Measurements from ENCODE around the gene PLCH1. TPM values are rescaled to one million over a fixed set of nuclear protein-coding genes. Genes with fewer than 3 reads are reported as not detected.

The PLCH1 gene
- total and polyA plus RNA-seq, 10 of the 15 experiments (the other 5 are each of a cell fraction or from before 2014, with no cell fraction given): 0.03 to 0.22 (median 0.04) TPM; not detected in 5

DNA sequence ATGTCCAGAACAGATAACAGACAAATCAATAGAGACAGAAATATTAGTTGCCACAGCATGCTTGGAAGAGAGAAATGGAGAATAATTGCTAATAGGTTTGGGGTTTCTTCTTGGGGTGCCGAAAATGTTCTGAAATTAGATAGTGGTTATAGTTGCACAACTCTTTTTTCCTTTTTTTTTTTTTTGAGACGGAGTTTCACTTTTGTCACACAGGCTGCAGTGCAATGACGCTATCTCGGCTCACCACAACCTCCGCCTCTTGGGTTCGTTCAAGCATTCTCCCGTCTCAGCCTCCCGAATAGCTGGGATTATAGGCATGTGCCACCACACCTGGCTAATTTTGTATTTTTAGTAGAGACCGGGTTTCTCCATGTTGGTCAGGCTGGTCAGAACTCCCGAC, 163.3 kb downstream of the PLCH1 start:
- POLR2A ChIA-PET: no interaction called here
- in situ Hi-C loops (cut with MboI) (no loop called here), intact Hi-C loops (cut with micrococcal nuclease; ENCODE audit: unreplicated experiment) (no loop called here)
- Histone ChIP-seq H3K4me3 (no peak overlapping the region), H3K4me2 (ENCODE audit: control insufficient read depth, insufficient read depth) (no peak overlapping the region), H3K27ac (ENCODE audit: control insufficient read depth, insufficient read depth) (no peak overlapping the region), H3K27me3 (replicated peaks in 1 of 2; ENCODE audit: control insufficient read depth in 2 of 2, insufficient read depth in 2 of 2, low read length in 1 of 2) (no peaks in the 10 kb centered on the region; a peak in 1 of 4 replicates), H3K9ac (ENCODE audit: control insufficient read depth, insufficient read depth, low read length) (no peak overlapping the region), H2AFZ (ENCODE audit: control insufficient read depth, low read depth, low read length) (no peak overlapping the region), H3K4me1 (ENCODE audit: control insufficient read depth, insufficient read depth, low read length) (no peaks in the 10 kb centered on the region), H3K79me2 (ENCODE audit: control insufficient read depth, insufficient read depth, low read length) (no peaks in the 10 kb centered on the region), H3K36me3 (ENCODE audit: control insufficient read depth in 2 of 2, insufficient read depth in 2 of 2, low read length in 1 of 2) (no peaks in the 10 kb centered on the region), H3K9me3 (replicated peaks; ENCODE audit: control insufficient read depth, insufficient read depth, low read length) (no peaks in the 10 kb centered on the region), H4K20me1 (ENCODE audit: control insufficient read depth, insufficient read depth) (no peaks in the 10 kb centered on the region)
- SMC1A ChIA-PET (ENCODE audit: uncharacterized antibody, unreplicated experiment): no interaction called here
- TF ChIP-seq ASH2L (IDR thresholded peaks at IDR 0.05; ENCODE audit: borderline replicate concordance, low read depth): no peak
- TF ChIP-seq BRCA1 (IDR thresholded peaks at IDR 0.05; ENCODE audit: low read depth, low read length): no peak
- TF ChIP-seq, protein P1, sequence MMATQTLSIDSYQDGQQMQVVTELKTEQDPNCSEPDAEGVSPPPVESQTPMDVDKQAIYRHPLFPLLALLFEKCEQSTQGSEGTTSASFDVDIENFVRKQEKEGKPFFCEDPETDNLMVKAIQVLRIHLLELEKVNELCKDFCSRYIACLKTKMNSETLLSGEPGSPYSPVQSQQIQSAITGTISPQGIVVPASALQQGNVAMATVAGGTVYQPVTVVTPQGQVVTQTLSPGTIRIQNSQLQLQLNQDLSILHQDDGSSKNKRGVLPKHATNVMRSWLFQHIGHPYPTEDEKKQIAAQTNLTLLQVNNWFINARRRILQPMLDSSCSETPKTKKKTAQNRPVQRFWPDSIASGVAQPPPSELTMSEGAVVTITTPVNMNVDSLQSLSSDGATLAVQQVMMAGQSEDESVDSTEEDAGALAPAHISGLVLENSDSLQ (IDR thresholded peaks at IDR 0.05): no peak
- no peak for TF ChIP-seq MYC (IDR thresholded peaks at IDR 0.05; ENCODE audit: insufficient read depth, insufficient read length, insufficient replicate concordance, low read length, severe bottlenecking)
- no peak for TF ChIP-seq ZNF217 (IDR thresholded peaks at IDR 0.05)
- no peak for TF ChIP-seq KLF5 (IDR thresholded peaks at IDR 0.05; ENCODE audit: partially characterized antibody)
- TF ChIP-seq NR2C2 (IDR thresholded peaks at IDR 0.05; ENCODE audit: borderline replicate concordance, control insufficient read depth, insufficient read length, low read depth): no peak
- no peak for TF ChIP-seq WRNIP1 (IDR thresholded peaks at IDR 0.05; ENCODE audit: borderline replicate concordance, low read depth, low read length)
- no peak for TF ChIP-seq IKZF1 (conservative IDR thresholded peaks at IDR 0.05)
- TF ChIP-seq BACH1 (IDR thresholded peaks at IDR 0.05; ENCODE audit: borderline replicate concordance): no peak
- TF ChIP-seq EED (IDR thresholded peaks at IDR 0.05; ENCODE audit: low read depth): no peak
- TF ChIP-seq RFX5 (IDR thresholded peaks at IDR 0.05; ENCODE audit: low read depth, low read length): no peak
- CTCF ChIA-PET: no interaction called here
- RAD21 ChIA-PET (ENCODE audit: unreplicated experiment): no interaction called here
- FAIRE-seq (no peak), ATAC-seq (no peak), DNase-seq (ENCODE audit: low read depth, low spot score) (no peak)
- WGBS (ENCODE audit: insufficient coverage, insufficient replicate concordance, low lambda C conversion rate, missing lambda C conversion rate): 12% methylated on average over 7 of the region's 10 CpGs
- no TSS peak for BruUV-seq (replicated peaks)
